HG03095 (cell line): ENCODE results near the gene ZNF574.

ENCODE experiments used
- ATAC-seq: cut with Tn5 transposase; IDR thresholded peaks from one replicate; pipeline ENCODE4 v1.9.1; 2021; ENCODE audit warnings: moderate library complexity; ENCODE audit not compliant: unreplicated experiment

ZNF574 gene

GRCh38 chr19:42122691-42123607 is 47.0 kb downstream of the ZNF574 start:
- no peak for ATAC-seq

DNA sequence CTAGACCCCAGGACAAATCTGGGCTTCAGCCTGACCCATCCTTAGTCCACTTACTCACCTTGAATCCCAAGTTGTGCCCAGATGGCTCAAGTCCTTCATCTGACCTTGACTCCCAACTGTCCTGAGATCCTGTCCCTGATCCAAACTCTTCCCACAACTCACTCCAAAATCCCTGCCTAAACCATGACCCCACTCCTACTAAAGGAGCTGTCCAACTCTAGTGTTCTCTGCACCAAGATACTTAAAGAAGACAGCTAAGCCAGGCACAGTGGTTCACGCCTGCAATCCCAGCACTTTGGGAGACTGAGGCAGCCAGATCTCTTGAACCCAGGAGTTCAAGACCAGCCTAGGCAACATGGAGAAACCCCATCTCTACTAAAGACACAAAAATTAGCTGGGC is 47.8 kb downstream of the ZNF574 start:
- ATAC-seq: no peak

DNA sequence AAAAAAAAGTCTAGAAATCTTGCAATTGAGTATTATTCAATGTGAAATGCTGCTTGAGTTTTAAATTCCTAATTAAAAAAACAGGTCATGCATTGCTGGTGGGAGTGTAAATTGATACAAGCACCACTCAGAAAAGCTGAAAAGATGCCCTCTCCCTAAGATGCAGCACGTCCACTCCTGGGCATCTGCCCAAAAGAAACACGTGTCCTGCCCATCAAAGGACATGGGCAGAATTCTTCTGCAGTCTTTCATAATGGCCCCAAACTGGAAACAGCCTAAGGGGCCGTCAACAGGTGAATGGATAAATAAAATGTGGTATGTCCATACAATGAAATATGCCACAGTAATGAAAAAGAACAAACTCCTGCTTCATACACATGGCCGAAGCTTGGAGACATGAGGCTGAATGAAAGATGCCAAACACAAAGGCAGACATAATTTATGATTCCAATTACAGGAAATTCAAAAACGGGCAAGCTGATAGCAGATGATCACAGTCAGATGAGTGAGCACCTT is 48.5 kb downstream of the ZNF574 start:
- no peak for ATAC-seq

DNA sequence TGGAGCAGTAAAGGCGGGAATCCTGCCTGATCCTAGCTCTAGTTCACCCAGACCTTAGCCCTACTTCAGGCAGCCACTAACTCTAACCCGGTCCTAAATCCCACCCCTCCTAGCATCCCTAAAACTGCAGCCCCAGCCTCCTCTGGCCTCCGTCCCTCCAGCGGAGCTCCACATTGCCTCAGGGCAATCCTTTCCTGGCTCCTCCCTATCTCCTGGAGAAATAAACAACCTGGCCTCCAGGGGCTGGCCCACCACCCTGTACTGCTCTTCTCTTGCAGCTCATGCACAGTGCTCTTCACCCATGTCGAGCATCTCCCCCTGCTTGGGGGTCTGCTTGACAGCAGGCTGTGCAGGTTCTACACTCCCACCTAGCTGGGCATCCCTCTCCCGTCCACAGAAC is 49.6 kb downstream of the ZNF574 start:
- ATAC-seq: no peak

DNA sequence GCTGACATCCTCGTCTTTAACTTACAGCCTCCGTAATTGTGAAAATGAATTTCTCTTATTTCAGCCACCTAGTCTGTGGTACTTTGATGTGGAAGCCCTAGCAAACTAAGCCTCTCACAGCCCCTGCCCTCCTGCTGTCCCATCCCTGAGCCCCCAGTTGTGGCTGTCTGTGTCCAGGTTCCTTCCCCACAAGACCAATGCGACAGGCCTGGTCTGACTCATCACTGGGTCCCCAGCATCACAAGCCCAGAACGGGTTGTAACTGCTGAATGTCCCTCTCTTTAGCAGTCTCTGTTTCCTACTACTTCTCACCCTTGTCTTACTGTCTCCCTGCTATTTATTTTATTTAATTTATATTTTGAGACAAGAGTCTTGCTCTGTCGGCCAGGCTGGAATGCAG is 50.6 kb downstream of the ZNF574 start:
- no peak for ATAC-seq

- ATAC-seq: peak; percentile 49
Measured at GRCh38 chr19:42129399-42130253, 53.7 kb downstream of the ZNF574 start.

DNA sequence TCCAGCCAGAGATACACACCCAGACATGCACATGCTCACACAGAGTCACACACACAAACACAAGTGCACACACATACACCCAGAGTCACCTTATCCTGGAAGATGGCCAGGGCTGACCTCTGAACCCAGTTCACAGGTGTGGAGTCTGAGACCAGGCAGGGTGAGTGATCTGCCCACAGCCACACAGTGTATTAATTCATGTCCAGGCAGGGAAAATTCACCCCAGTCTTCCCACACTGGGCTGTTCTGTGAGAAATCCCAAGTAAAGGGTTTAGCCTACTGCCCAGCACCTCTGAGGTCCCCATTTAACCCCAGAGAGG is 54.2 kb downstream of the ZNF574 start:
- no peak for ATAC-seq
